H9 (cell line): Measurements from ENCODE around the gene ALX3. TPM values are rescaled to one million over a fixed set of nuclear protein-coding genes. Genes with fewer than 3 reads are reported as not detected.

Experiments
- DNase-seq: peaks from one replicate; pipeline ENCODE4 v3.0.0-alpha.2; 2017
- H2AFZ ChIP-seq: one replicate; pipeline ENCODE4 v1.6.1; 2013; ENCODE audit warnings: mild to moderate bottlenecking, low read length, control low read depth, moderate library complexity
- H2AK5ac ChIP-seq: 2 replicates; pipeline ENCODE4 v1.6.1; 2013; ENCODE audit warnings: low read length, control low read depth, mixed read lengths; ENCODE audit not compliant: insufficient read length
- H2BK120ac ChIP-seq: one replicate; pipeline ENCODE4 v1.6.1; 2013; ENCODE audit warnings: low read depth, mild to moderate bottlenecking, low read length, control low read depth, inconsistent platforms; ENCODE audit not compliant: poor library complexity, severe bottlenecking
- H2BK12ac ChIP-seq: 2 replicates; pipeline ENCODE4 v1.6.1; 2013; ENCODE audit warnings: low read length, control low read depth, mixed read lengths, low read depth; ENCODE audit not compliant: insufficient read length
- H2BK15ac ChIP-seq: 2 replicates; pipeline ENCODE4 v1.6.1; 2013; ENCODE audit warnings: low read depth, low read length, control low read depth
- H2BK20ac ChIP-seq: one replicate; pipeline ENCODE4 v1.6.1; 2013; ENCODE audit warnings: low read depth, mild to moderate bottlenecking, low read length, control low read depth, inconsistent platforms; ENCODE audit not compliant: poor library complexity, severe bottlenecking
- H2BK5ac ChIP-seq: 2 replicates; pipeline ENCODE4 v1.6.1; 2013; ENCODE audit warnings: low read length, control low read depth, mixed read lengths; ENCODE audit not compliant: insufficient read length
- H3K14ac ChIP-seq: 2 replicates; pipeline ENCODE4 v1.6.1; 2013; ENCODE audit warnings: low read length, control low read depth; ENCODE audit not compliant: insufficient read depth
- H3K18ac ChIP-seq: 2 replicates; pipeline ENCODE4 v1.6.1; 2013; ENCODE audit warnings: low read depth, mild to moderate bottlenecking, mixed read lengths, low read length, control low read depth; ENCODE audit not compliant: insufficient read length
- H3K23ac ChIP-seq: 2 replicates; pipeline ENCODE4 v1.6.1; 2013; ENCODE audit warnings: low read length, control low read depth, mixed read lengths, low read depth; ENCODE audit not compliant: insufficient read length
- H3K23me2 ChIP-seq: 2 replicates; pipeline ENCODE4 v1.6.1; 2013; ENCODE audit warnings: low read depth, mild to moderate bottlenecking, mixed read lengths, low read length, control low read depth; ENCODE audit not compliant: insufficient read length, poor library complexity, severe bottlenecking
- H3K27ac ChIP-seq: 2 replicates; pipeline ENCODE4 v1.5.1; 2013; ENCODE audit warnings: low read length, control low read depth, mixed read lengths, low read depth; ENCODE audit not compliant: insufficient read length
- H3K27me3 ChIP-seq: 2 replicates; pipeline ENCODE4 v1.6.1; 2013; ENCODE audit warnings: low read length, control low read depth, inconsistent platforms; ENCODE audit not compliant: insufficient read depth
- H3K4ac ChIP-seq: 2 replicates; pipeline ENCODE4 v1.6.1; 2013; ENCODE audit warnings: low read depth, mild to moderate bottlenecking, control low read depth, inconsistent platforms, low read length, moderate library complexity
- H3K4me1 ChIP-seq: 2 replicates; pipeline ENCODE4 v1.6.1; 2013; ENCODE audit warnings: low read length, control low read depth, inconsistent platforms; ENCODE audit not compliant: insufficient read depth
- H3K4me2 ChIP-seq: 2 replicates; pipeline ENCODE4 v1.6.1; 2013; ENCODE audit warnings: low read length, control low read depth, mixed read lengths; ENCODE audit not compliant: insufficient read length, insufficient read depth
- H3K56ac ChIP-seq: 2 replicates; pipeline ENCODE4 v1.6.1; 2013; ENCODE audit warnings: low read depth, mild to moderate bottlenecking, mixed read lengths, low read length, control low read depth; ENCODE audit not compliant: insufficient read length
- H3K79me1 ChIP-seq: 2 replicates; pipeline ENCODE4 v1.6.1; 2013; ENCODE audit warnings: low read depth, mild to moderate bottlenecking, moderate library complexity, low read length, control low read depth, inconsistent platforms; ENCODE audit not compliant: insufficient read depth, poor library complexity, severe bottlenecking
- H3K79me2 ChIP-seq: 2 replicates; pipeline ENCODE4 v1.6.1; 2013; ENCODE audit warnings: low read length, control low read depth, inconsistent platforms; ENCODE audit not compliant: insufficient read depth
- H3K9ac ChIP-seq: 2 replicates; pipeline ENCODE4 v1.6.1; 2013; ENCODE audit warnings: low read length, control low read depth, mixed read lengths; ENCODE audit not compliant: insufficient read length; ENCODE audit errors: extremely low read depth
- H3K9me3 ChIP-seq: one replicate; pipeline ENCODE4 v1.6.1; 2013; ENCODE audit warnings: low read depth, low read length, inconsistent platforms; ENCODE audit not compliant: control insufficient read depth
- H3T11ph ChIP-seq: one replicate; pipeline ENCODE4 v1.6.1; 2013; ENCODE audit warnings: mild to moderate bottlenecking, low read length, control low read depth, inconsistent platforms
- H4K20me1 ChIP-seq: one replicate; pipeline ENCODE4 v1.6.1; 2013; ENCODE audit not compliant: control insufficient read depth, insufficient read length, insufficient read depth
- H4K5ac ChIP-seq: 2 replicates; pipeline ENCODE4 v1.6.1; 2013; ENCODE audit warnings: low read depth, mild to moderate bottlenecking, mixed read lengths, low read length, control low read depth; ENCODE audit not compliant: insufficient read length
- H4K8ac ChIP-seq: replicated peaks from 2 replicates; pipeline ENCODE4 v1.6.1; 2013; ENCODE audit warnings: low read length, control low read depth, mixed read lengths, low read depth; ENCODE audit not compliant: insufficient read length
- H4K91ac ChIP-seq: 2 replicates; pipeline ENCODE4 v1.6.1; 2013; ENCODE audit warnings: low read depth, mild to moderate bottlenecking, moderate library complexity, mixed read lengths, low read length, control low read depth; ENCODE audit not compliant: insufficient read length
- H3K27ac Mint-ChIP-seq, 3 experiments: 2 replicates in 2 of 3; 3 replicates in 1 of 3; pipeline ENCODE4 v1.8.0; 2020 to 2021; ENCODE audit warnings: mixed read lengths in 3 of 3, mild to moderate bottlenecking in 1 of 3, moderate library complexity in 1 of 3
- H3K27me3 Mint-ChIP-seq: 2 replicates; pipeline ENCODE4 v1.8.0; 2021; ENCODE audit warnings: low read depth, mild to moderate bottlenecking, moderate library complexity, mixed read lengths
- H3K36me3 Mint-ChIP-seq, 3 experiments: 2 replicates in 2 of 3; 3 replicates in 1 of 3; pipeline ENCODE4 v1.8.0; 2020 to 2021; ENCODE audit warnings: low read depth in 3 of 3, mixed read lengths in 3 of 3; ENCODE audit not compliant: insufficient read depth in 1 of 3
- H3K4me1 Mint-ChIP-seq, 2 experiments: 2 replicates each; pipeline ENCODE4 v1.8.0; 2020; ENCODE audit warnings: mixed read lengths in 2 of 2
- H3K4me3 Mint-ChIP-seq, 2 experiments: 2 replicates in 1 of 2; 3 replicates in 1 of 2; pipeline ENCODE4 v1.8.0; 2020 to 2021; ENCODE audit warnings: mild to moderate bottlenecking in 2 of 2, mixed read lengths in 2 of 2, moderate library complexity in 1 of 2
- H3K9me3 Mint-ChIP-seq, 2 experiments: 2 replicates in 1 of 2; 3 replicates in 1 of 2; pipeline ENCODE4 v1.8.0; 2020; ENCODE audit warnings: mild to moderate bottlenecking in 2 of 2, mixed read lengths in 2 of 2, moderate library complexity in 1 of 2
- CTCF ChIP-seq: fragments of 200-600 bp; sonication (generic); conservative IDR thresholded peaks from 3 replicates; pipeline ENCODE4 v1.8.0; 2021; ENCODE audit warnings: antibody characterized with exemption, mild to moderate bottlenecking
- WGBS: extraction: QIAGEN DNeasy Blood & Tissue Kit; methylation state at CpG from one replicate; pipeline ENCODE4 v1.1.7; 2013; ENCODE audit warnings: missing lambda C conversion rate, low lambda C conversion rate, mixed read lengths; ENCODE audit not compliant: insufficient read length; ENCODE audit errors: extremely low coverage; 5-methylcytosine and 5-hydroxymethylcytosine counted together
- total RNA-seq: library from RNA; stranded (reverse); gene quantifications from 2 replicates; pipeline ENCODE4 v1.2.1, GENCODE V29; 2021

The ALX3 gene
- total RNA-seq, 1 experiment from 2014 or later = not detected

GRCh38 chr1:110106013-110106941 is 35.8 kb upstream of the ALX3 start:
- Histone ChIP-seq H2BK12ac (no peak overlapping the region), H3K4me1 (no peaks in the 10 kb centered on the region), H3K27me3 (no peaks in the 10 kb centered on the region), H2AFZ (no peak overlapping the region), H2BK15ac (no peak overlapping the region), H3K23me2 (no peaks in the 10 kb centered on the region), H2BK120ac (no peak overlapping the region), H3K27ac (no peak overlapping the region), H4K20me1 (no peaks in the 10 kb centered on the region), H3K9ac (no peak overlapping the region), H3K14ac (no peak overlapping the region), H4K8ac (no peak overlapping the region), H2BK20ac (no peak overlapping the region), H3K79me1 (no peaks in the 10 kb centered on the region), H3K79me2 (no peaks in the 10 kb centered on the region), H2BK5ac (no peak overlapping the region), H4K5ac (no peak overlapping the region), H3T11ph (no peak overlapping the region), H3K18ac (no peak overlapping the region), H3K23ac (no peak overlapping the region), H4K91ac (no peak overlapping the region), H3K4ac (no peak overlapping the region), H3K9me3 (no peaks in the 10 kb centered on the region), H3K4me2 (no peak overlapping the region), H2AK5ac (no peak overlapping the region), H3K56ac (no peak overlapping the region)
- peak; percentile 93 for DNase-seq
- Mint-ChIP-seq H3K4me3 (no peak overlapping the region), H3K4me1 (no peaks in the 10 kb centered on the region), H3K36me3 (no peaks in the 10 kb centered on the region), H3K27me3 (peaks cover 21% of the 10 kb centered on the region), H3K9me3 (no peaks in the 10 kb centered on the region), H3K27ac (no peak overlapping the region)
- whole genome bisulfite sequencing = no CpG with 5 or more reads among the region's 8 CpGs
- TF ChIP-seq CTCF = peak; percentile 89
